ENCODE measurements around the gene CCDC178.

DNA sequence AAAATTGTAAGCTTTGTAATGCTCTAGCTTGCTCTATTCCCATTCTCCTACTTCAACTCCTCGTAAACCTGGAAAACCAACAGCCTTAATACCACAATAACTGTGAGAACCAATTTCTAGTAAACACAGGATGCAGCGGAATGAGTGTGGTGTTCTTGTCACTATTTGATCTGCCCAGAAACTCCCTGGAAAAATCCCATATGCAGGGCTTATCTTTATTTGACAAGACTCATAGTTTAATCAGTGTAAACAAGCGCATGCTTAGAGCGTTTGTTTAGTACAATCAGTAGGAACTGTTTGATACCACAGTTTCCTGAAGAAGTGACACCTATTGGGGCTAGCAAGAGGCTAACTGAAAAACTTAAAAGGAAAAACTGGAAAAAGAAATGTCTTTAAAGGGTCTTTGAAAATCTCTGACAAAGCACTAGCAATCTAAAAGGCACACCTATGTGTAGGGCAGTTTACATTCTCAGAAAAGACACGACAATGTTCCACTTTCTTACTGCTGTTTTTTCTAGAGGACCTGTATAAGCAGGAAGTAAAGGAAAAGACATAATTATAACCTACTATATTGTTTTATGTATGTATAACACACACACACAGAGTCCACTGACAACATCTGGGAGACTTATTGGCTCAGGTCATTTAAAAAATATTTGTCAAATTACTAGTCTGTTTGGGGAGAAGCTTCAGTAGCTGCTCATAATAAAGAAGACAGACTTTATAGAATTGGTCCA is 426.3 kb downstream of the CCDC178 start:
- TF ChIP-seq, protein P1, sequence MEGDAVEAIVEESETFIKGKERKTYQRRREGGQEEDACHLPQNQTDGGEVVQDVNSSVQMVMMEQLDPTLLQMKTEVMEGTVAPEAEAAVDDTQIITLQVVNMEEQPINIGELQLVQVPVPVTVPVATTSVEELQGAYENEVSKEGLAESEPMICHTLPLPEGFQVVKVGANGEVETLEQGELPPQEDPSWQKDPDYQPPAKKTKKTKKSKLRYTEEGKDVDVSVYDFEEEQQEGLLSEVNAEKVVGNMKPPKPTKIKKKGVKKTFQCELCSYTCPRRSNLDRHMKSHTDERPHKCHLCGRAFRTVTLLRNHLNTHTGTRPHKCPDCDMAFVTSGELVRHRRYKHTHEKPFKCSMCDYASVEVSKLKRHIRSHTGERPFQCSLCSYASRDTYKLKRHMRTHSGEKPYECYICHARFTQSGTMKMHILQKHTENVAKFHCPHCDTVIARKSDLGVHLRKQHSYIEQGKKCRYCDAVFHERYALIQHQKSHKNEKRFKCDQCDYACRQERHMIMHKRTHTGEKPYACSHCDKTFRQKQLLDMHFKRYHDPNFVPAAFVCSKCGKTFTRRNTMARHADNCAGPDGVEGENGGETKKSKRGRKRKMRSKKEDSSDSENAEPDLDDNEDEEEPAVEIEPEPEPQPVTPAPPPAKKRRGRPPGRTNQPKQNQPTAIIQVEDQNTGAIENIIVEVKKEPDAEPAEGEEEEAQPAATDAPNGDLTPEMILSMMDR (conservative IDR thresholded peaks at IDR 0.05): no peak
- no peak for TF ChIP-seq ZFX (IDR thresholded peaks at IDR 0.05)
